Cortex of kidney (tissue), 1 donor: ENCODE results near the gene CPSF7.

Experiments
- DNase-seq: peaks from one replicate; lab custom pipeline; 2025; lab: John Stamatoyannopoulos, UW

The CPSF7 gene

GRCh38 chr11:61354208-61354607 lies 75.6 kb downstream of the CPSF7 start:
- DNase-seq: no peak

- DNase-seq: no peak
These were observed 76.4 kb downstream of the CPSF7 start for GRCh38 chr11:61353131-61354067.
